HG03378 (cell line): ENCODE measurements around the gene RAPGEF5.

Source experiments
- ATAC-seq: cut with Tn5 transposase; IDR thresholded peaks from one replicate; pipeline ENCODE4 v1.9.1; 2021; ENCODE audit warnings: mild to moderate bottlenecking, moderate library complexity; ENCODE audit not compliant: unreplicated experiment

Gene RAPGEF5

GRCh38 chr7:22317632-22318031 lies 39.3 kb downstream of the RAPGEF5 start:
- ATAC-seq = no peak

GRCh38 chr7:22316914-22317313 lies 40.0 kb downstream of the RAPGEF5 start:
- no peak for ATAC-seq

GRCh38 chr7:22307816-22308215 lies 49.1 kb downstream of the RAPGEF5 start:
- ATAC-seq = no peak

- no peak for ATAC-seq
Observed at GRCh38 chr7:22305706-22306105, 51.2 kb downstream of the RAPGEF5 start.

- ATAC-seq = no peak
Observed at GRCh38 chr7:22302951-22303423, 54.0 kb downstream of the RAPGEF5 start.

- ATAC-seq = no peak
Observed at GRCh38 chr7:22302193-22302592, 54.8 kb downstream of the RAPGEF5 start.

- ATAC-seq = no peak
Observed at GRCh38 chr7:22301790-22302189, 55.2 kb downstream of the RAPGEF5 start.

GRCh38 chr7:22300839-22301238 lies 56.1 kb downstream of the RAPGEF5 start:
- ATAC-seq = no peak

- no peak for ATAC-seq
Observed at GRCh38 chr7:22296916-22297315, 60.0 kb downstream of the RAPGEF5 start.

- no peak for ATAC-seq
Observed at GRCh38 chr7:22296265-22296566, 60.7 kb downstream of the RAPGEF5 start.

- no peak for ATAC-seq
Observed at GRCh38 chr7:22295402-22296264, 61.3 kb downstream of the RAPGEF5 start.

GRCh38 chr7:22292531-22292930 lies 64.4 kb downstream of the RAPGEF5 start:
- ATAC-seq = no peak

- no peak for ATAC-seq
Observed at GRCh38 chr7:22291977-22292376, 65.0 kb downstream of the RAPGEF5 start.

- no peak for ATAC-seq
Observed at GRCh38 chr7:22288202-22288601, 68.8 kb downstream of the RAPGEF5 start.

- no peak for ATAC-seq
Observed at GRCh38 chr7:22287412-22287811, 69.5 kb downstream of the RAPGEF5 start.

- no peak for ATAC-seq
Observed at GRCh38 chr7:22286436-22286835, 70.5 kb downstream of the RAPGEF5 start.

GRCh38 chr7:22281481-22281880 lies 75.5 kb downstream of the RAPGEF5 start:
- no peak for ATAC-seq

GRCh38 chr7:22280031-22280430 lies 76.9 kb downstream of the RAPGEF5 start:
- no peak for ATAC-seq

GRCh38 chr7:22278660-22279059 lies 78.3 kb downstream of the RAPGEF5 start:
- no peak for ATAC-seq

GRCh38 chr7:22277375-22277774 lies 79.6 kb downstream of the RAPGEF5 start:
- no peak for ATAC-seq

GRCh38 chr7:22275661-22276060 lies 81.3 kb downstream of the RAPGEF5 start:
- no peak for ATAC-seq

- no peak for ATAC-seq
Observed at GRCh38 chr7:22271311-22271710, 85.6 kb downstream of the RAPGEF5 start.

- ATAC-seq = no peak
Observed at GRCh38 chr7:22270371-22270770, 86.6 kb downstream of the RAPGEF5 start.
